ENCODE data around the gene FEZF2. TPM values are rescaled to one million over a fixed set of nuclear protein-coding genes. Genes with fewer than 3 reads are reported as not detected.

FEZF2 gene
- total and polyA plus RNA-seq, 9 of the 15 experiments (the other 6 are each of a cell fraction or from before 2014, with no cell fraction given), result not detected

DNA sequence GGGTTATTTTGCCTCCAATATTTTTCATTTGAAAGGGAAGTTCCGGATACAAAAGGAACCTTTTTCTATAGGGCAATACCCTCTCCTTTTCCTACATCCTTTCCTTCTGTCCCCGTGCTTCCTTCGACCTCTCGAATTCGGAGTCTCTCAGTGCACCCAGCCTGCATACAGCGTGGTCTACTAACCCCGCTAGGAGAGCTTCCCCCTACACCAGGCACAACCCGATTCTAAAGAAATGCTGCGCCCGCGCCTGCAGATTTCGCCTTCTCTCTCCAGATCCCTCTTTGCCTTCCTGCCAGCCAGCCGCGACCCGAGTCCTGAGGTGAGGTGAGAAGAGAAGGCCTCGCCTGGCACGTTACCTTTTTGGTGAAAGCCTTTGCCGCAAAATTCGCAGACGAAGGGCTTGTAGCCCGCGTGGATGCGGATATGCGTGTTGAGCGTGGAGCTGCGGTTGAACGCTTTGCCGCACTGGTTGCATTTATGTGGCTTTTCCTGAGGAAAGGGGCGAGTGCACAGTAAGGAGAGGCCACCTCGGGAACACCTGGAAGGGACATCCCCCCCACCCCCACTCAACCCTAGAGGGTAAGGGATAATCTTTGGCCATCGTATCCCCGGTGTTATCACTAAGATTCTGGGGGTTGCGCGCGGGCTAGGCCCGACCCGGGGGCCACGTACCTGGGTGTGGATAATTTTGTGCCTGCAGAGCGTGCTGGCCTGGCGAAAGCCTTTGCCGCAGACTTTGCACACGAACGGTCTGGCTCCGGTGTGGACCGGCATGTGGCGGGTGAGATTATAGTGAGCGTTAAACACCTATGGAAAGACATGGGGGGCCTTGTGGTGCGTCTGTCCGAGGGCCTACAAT is 2.3 kb downstream of the FEZF2 start:
- Histone ChIP-seq H3K79me2 (ENCODE audit: control insufficient read depth, insufficient read depth, low read length) (no peaks in the 10 kb centered on the region), H3K4me1 (replicated peaks in 1 of 2; ENCODE audit: control insufficient read depth in 2 of 2, insufficient read depth in 2 of 2, low read length in 2 of 2) (no peaks in the 10 kb centered on the region), H3K9me3 (replicated peaks; ENCODE audit: control insufficient read depth, insufficient read depth, low read depth, low read length) (no peaks in the 10 kb centered on the region), H2AFZ (ENCODE audit: low read depth, low read length) (no peak overlapping the region), H3K9ac (ENCODE audit: insufficient read depth in 1 of 2, low read depth in 2 of 2, low read length in 2 of 2) (no peak overlapping the region), H3K36me3 (ENCODE audit: control insufficient read depth, insufficient read depth, low read length) (no peaks in the 10 kb centered on the region), H3K4me2 (ENCODE audit: insufficient read depth, low read length) (no peak overlapping the region), H3K9me1 (ENCODE audit: control insufficient read depth, insufficient read depth, low read length) (no peaks in the 10 kb centered on the region), H3K27me3 (ENCODE audit: control insufficient read depth in 2 of 2, insufficient read depth in 2 of 2, low read length in 2 of 2) (peaks cover 0 to 50% of the 10 kb centered on the region in 2 experiments; a peak in 2 of 5 replicates), H3K4me3 (no peak overlapping the region), H4K20me1 (replicated peaks; ENCODE audit: control insufficient read depth, insufficient read depth, low read length) (no peaks in the 10 kb centered on the region), H3K27ac (ENCODE audit: extremely low read depth, low read depth, low read length) (no peak overlapping the region)
- ChIA-PET CTCF (ENCODE audit: low intra/inter-chr PET ratio) (no interaction called here), POLR2A (no interaction called here)
- FAIRE-seq (no peak), DNase-seq (ENCODE audit: extremely low read depth in 1 of 4, low spot score in 3 of 4) (no peak), ATAC-seq (no peak)
- WGBS (ENCODE audit: insufficient coverage, low coverage, missing lambda C conversion rate), result 1% methylated on average over 27 of the region's 49 CpGs
- in situ Hi-C loops (cut with MboI) (no loop called here), intact Hi-C loops (cut with micrococcal nuclease) (no loop called here)
- TF ChIP-seq, protein P1, sequence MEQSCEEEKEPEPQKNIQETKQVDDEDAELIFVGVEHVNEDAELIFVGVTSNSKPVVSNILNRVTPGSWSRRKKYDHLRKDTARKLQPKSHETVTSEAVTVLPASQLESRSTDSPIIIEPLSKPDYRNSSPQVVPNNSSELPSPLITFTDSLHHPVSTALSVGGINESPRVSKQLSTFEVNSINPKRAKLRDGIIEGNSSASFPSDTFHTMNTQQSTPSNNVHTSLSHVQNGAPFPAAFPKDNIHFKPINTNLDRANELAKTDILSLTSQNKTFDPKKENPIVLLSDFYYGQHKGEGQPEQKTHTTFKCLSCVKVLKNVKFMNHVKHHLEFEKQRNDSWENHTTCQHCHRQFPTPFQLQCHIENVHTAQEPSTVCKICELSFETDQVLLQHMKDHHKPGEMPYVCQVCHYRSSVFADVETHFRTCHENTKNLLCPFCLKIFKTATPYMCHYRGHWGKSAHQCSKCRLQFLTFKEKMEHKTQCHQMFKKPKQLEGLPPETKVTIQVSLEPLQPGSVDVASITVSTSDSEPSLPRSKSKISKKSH (CRISPR knock-in tag; IDR thresholded peaks at IDR 0.05), result no peak
- no peak for TF ChIP-seq ZNF589 (CRISPR knock-in tag; IDR thresholded peaks at IDR 0.05; ENCODE audit: low read depth)
- TF ChIP-seq MTA3 (IDR thresholded peaks at IDR 0.05; ENCODE audit: borderline replicate concordance), result no peak
- no peak for TF ChIP-seq SMAD3 (CRISPR knock-in tag; conservative IDR thresholded peaks at IDR 0.05)
- no peak for TF ChIP-seq RUNX1 (IDR thresholded peaks at IDR 0.05; ENCODE audit: low read depth)
- TF ChIP-seq, protein P2, sequence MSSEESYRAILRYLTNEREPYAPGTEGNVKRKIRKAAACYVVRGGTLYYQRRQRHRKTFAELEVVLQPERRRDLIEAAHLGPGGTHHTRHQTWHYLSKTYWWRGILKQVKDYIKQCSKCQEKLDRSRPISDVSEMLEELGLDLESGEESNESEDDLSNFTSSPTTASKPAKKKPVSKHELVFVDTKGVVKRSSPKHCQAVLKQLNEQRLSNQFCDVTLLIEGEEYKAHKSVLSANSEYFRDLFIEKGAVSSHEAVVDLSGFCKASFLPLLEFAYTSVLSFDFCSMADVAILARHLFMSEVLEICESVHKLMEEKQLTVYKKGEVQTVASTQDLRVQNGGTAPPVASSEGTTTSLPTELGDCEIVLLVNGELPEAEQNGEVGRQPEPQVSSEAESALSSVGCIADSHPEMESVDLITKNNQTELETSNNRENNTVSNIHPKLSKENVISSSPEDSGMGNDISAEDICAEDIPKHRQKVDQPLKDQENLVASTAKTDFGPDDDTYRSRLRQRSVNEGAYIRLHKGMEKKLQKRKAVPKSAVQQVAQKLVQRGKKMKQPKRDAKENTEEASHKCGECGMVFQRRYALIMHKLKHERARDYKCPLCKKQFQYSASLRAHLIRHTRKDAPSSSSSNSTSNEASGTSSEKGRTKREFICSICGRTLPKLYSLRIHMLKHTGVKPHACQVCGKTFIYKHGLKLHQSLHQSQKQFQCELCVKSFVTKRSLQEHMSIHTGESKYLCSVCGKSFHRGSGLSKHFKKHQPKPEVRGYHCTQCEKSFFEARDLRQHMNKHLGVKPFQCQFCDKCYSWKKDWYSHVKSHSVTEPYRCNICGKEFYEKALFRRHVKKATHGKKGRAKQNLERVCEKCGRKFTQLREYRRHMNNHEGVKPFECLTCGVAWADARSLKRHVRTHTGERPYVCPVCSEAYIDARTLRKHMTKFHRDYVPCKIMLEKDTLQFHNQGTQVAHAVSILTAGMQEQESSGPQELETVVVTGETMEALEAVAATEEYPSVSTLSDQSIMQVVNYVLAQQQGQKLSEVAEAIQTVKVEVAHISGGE (CRISPR knock-in tag; IDR thresholded peaks at IDR 0.05), result no peak; a peak in 1 of 6 replicates
- TF ChIP-seq, protein P3, sequence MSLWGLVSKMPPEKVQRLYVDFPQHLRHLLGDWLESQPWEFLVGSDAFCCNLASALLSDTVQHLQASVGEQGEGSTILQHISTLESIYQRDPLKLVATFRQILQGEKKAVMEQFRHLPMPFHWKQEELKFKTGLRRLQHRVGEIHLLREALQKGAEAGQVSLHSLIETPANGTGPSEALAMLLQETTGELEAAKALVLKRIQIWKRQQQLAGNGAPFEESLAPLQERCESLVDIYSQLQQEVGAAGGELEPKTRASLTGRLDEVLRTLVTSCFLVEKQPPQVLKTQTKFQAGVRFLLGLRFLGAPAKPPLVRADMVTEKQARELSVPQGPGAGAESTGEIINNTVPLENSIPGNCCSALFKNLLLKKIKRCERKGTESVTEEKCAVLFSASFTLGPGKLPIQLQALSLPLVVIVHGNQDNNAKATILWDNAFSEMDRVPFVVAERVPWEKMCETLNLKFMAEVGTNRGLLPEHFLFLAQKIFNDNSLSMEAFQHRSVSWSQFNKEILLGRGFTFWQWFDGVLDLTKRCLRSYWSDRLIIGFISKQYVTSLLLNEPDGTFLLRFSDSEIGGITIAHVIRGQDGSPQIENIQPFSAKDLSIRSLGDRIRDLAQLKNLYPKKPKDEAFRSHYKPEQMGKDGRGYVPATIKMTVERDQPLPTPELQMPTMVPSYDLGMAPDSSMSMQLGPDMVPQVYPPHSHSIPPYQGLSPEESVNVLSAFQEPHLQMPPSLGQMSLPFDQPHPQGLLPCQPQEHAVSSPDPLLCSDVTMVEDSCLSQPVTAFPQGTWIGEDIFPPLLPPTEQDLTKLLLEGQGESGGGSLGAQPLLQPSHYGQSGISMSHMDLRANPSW (CRISPR knock-in tag; IDR thresholded peaks at IDR 0.05), result no peak
- TF ChIP-seq ZBTB8A (IDR thresholded peaks at IDR 0.05; ENCODE audit: partially characterized antibody), result no peak
- TF ChIP-seq MCM5 (IDR thresholded peaks at IDR 0.05; ENCODE audit: low read depth), result no peak
- TF ChIP-seq MCM2 (IDR thresholded peaks at IDR 0.05; ENCODE audit: low read depth), result no peak
- no TSS peak for BruUV-seq (replicated peaks)
